HCT116 (cell line): ENCODE measurements around the gene SEMA3G.

ENCODE experiments used
- CEBPB ChIP-seq: IDR thresholded peaks from 2 replicates; pipeline ENCODE4 v1.6.1; 2012; ENCODE audit warnings: low read depth
- EGR1 ChIP-seq: IDR thresholded peaks from 2 replicates; pipeline ENCODE4 v1.6.1; 2012; ENCODE audit warnings: low read depth
- EZH2 ChIP-seq: fragments of 200-600 bp; sonication (generic); IDR thresholded peaks from 2 replicates; pipeline ENCODE4 v1.6.1; 2017; ENCODE audit warnings: antibody characterized with exemption, mixed run types
- POLR2A ChIP-seq: IDR thresholded peaks from 2 replicates; pipeline ENCODE4 v1.7.0; 2011; ENCODE audit warnings: borderline replicate concordance; ENCODE audit not compliant: insufficient read depth, insufficient read length; ENCODE audit errors: extremely low read depth
- POLR2AphosphoS5 ChIP-seq: IDR thresholded peaks from 2 replicates; pipeline ENCODE4 v1.6.1; 2011; ENCODE audit warnings: mild to moderate bottlenecking, low read depth, low read length, moderate library complexity
- SP1 ChIP-seq: IDR thresholded peaks from 2 replicates; pipeline ENCODE4 v1.6.1; 2012; ENCODE audit warnings: low read depth
- TCF7L2 ChIP-seq: IDR thresholded peaks from 2 replicates; pipeline ENCODE4 v1.7.0; 2011; ENCODE audit warnings: borderline replicate concordance, inconsistent platforms; ENCODE audit not compliant: insufficient read depth, insufficient read length; ENCODE audit errors: extremely low read depth
- ZFX ChIP-seq: fragments of 450-650 bp; IDR thresholded peaks from 2 replicates; pipeline ENCODE4 v1.6.1; 2017
- TF ChIP-seq, protein P1 (sequence below), 3 experiments: fragments of 200-600 bp in 1 of 3; sonication (generic) in 1 of 3; IDR thresholded peaks in 2 of 3; conservative IDR thresholded peaks in 1 of 3; 2 replicates each; pipeline ENCODE4 v1.5.1; 2012 to 2017; ENCODE audit warnings: low read depth in 2 of 3, low read length in 2 of 3, antibody characterized with exemption in 1 of 3, borderline replicate concordance in 1 of 3, control low read depth in 1 of 3, mild to moderate bottlenecking in 1 of 3, mixed read lengths in 1 of 3, mixed run types in 1 of 3, moderate library complexity in 1 of 3; ENCODE audit not compliant: insufficient read depth in 1 of 3
- TF ChIP-seq, protein P2 (sequence below): IDR thresholded peaks from 2 replicates; pipeline ENCODE4 v1.6.1; 2012; ENCODE audit warnings: low read depth

GRCh38 chr3:52456800-52457183, 11.9 kb upstream of the SEMA3G start:
- TF ChIP-seq POLR2A (no peak), CEBPB (no peak), EZH2 (no peak), POLR2AphosphoS5 (no peak; the same call in 1 of the 2 replicates), EGR1 (no peak), SP1 (no peak), TCF7L2 (no peak), ZFX (no peak)
- TF ChIP-seq, protein P1, sequence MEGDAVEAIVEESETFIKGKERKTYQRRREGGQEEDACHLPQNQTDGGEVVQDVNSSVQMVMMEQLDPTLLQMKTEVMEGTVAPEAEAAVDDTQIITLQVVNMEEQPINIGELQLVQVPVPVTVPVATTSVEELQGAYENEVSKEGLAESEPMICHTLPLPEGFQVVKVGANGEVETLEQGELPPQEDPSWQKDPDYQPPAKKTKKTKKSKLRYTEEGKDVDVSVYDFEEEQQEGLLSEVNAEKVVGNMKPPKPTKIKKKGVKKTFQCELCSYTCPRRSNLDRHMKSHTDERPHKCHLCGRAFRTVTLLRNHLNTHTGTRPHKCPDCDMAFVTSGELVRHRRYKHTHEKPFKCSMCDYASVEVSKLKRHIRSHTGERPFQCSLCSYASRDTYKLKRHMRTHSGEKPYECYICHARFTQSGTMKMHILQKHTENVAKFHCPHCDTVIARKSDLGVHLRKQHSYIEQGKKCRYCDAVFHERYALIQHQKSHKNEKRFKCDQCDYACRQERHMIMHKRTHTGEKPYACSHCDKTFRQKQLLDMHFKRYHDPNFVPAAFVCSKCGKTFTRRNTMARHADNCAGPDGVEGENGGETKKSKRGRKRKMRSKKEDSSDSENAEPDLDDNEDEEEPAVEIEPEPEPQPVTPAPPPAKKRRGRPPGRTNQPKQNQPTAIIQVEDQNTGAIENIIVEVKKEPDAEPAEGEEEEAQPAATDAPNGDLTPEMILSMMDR (IDR thresholded peaks at IDR 0.05 in 2 of 3, conservative IDR thresholded peaks at IDR 0.05 in 1 of 3; ENCODE audit: borderline replicate concordance in 1 of 3, insufficient read depth in 1 of 3, low read depth in 2 of 3, low read length in 2 of 3): no peak
- TF ChIP-seq, protein P2, sequence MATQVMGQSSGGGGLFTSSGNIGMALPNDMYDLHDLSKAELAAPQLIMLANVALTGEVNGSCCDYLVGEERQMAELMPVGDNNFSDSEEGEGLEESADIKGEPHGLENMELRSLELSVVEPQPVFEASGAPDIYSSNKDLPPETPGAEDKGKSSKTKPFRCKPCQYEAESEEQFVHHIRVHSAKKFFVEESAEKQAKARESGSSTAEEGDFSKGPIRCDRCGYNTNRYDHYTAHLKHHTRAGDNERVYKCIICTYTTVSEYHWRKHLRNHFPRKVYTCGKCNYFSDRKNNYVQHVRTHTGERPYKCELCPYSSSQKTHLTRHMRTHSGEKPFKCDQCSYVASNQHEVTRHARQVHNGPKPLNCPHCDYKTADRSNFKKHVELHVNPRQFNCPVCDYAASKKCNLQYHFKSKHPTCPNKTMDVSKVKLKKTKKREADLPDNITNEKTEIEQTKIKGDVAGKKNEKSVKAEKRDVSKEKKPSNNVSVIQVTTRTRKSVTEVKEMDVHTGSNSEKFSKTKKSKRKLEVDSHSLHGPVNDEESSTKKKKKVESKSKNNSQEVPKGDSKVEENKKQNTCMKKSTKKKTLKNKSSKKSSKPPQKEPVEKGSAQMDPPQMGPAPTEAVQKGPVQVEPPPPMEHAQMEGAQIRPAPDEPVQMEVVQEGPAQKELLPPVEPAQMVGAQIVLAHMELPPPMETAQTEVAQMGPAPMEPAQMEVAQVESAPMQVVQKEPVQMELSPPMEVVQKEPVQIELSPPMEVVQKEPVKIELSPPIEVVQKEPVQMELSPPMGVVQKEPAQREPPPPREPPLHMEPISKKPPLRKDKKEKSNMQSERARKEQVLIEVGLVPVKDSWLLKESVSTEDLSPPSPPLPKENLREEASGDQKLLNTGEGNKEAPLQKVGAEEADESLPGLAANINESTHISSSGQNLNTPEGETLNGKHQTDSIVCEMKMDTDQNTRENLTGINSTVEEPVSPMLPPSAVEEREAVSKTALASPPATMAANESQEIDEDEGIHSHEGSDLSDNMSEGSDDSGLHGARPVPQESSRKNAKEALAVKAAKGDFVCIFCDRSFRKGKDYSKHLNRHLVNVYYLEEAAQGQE: no peak
